ENCODE results near the gene BYSL.

The BYSL gene

DNA sequence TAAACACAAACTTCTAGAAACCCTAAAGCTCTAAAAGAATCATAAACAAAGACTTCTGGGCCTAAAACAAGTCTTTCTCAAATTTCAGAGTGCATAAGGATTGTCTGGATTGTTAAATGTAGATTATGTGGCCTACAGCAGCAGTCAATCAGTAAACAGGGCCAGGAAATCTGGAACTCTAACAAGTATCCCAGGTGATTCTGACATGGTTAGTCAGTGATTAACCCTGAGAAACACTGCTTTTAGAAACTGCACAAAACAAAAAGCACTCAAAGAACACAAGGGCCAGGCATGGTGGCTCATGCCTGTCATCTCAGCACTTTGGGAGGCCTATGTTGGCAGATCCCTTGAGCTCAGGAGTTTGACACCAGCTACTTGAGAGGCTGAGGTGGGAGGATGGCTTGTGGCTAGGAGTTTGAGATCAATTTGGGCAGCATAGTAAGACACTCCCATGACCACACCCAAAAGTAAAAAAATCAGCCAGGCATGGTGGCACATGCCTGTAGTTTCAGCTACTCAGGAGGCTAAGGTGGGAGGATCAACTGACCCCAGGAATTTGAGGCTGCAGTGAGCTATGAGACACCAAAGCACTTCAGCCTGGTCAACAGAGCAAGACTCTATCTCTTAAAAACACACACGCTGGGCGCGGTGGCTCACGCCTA is 6.3 kb upstream of the BYSL start:
- no peak for DNase-seq

DNA sequence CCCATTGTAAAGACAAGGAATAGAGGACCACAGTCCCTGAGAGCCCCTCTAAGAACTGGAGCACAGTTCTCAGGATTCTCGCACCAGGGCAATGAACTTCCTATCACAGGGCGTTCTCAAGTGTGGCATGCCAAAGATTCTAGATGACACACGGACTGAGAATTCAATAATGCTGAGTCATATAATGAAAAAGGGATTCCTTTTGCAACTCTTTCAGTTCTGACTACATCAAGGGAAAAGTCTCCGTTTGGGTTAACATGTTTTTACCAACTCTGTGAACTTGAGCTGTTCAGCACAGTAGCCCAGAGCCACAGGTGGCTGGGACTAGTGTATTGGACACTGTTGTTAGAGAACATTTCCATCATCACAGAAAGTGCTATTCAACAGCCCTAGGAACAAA is 3.8 kb upstream of the BYSL start:
- no peak for DNase-seq

DNA sequence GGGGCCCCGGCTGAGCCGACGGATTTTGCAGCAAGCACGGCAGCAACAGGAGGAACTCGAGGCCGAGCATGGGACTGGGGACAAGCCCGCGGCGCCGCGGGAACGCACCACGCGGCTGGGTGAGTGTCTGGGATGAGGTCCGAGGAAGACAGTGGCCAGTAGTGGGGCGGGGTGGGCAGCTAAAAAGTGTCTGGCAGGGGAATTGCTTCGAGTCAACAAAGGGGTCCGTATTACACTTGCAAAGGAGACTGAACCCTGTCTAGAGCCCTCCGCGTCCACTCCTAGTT is 356 bp downstream of the BYSL start:
- no peak for DNase-seq

DNA sequence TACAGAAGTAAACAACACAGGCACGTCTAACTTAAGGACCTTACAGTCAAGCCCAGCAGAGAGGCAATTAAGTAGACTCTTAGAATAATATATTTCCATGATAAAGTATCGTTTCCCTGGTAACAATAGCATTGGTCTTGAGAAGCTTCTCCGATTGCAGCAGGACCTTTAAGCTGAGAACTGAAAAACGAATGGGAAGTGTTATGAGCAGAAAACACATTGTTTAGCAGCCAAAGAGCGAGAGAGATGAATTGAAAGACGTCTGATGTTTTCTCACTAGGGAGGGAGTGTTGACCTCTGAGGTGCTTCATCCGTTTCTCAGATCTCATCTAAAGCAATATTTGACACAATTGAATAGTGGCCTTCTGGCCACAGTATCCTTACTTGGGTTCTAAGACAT is 855 bp downstream of the BYSL start:
- no peak for DNase-seq

DNA sequence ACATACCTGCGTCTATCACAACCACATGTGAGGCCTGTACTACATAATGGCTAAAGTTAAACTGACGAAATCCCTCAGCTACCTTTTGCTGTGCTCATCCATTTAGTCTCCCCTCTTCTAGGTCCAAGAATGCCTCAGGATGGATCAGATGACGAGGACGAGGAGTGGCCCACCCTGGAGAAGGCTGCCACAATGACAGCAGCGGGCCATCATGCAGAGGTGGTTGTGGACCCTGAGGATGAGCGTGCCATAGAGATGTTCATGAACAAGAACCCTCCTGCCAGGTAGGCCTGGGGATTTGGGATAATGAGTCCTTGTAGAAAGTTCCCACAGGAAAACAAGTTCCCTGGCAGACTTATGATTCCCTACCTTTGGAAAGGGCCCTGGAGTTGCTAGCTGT is 6.0 kb downstream of the BYSL start:
- no peak for DNase-seq

DNA sequence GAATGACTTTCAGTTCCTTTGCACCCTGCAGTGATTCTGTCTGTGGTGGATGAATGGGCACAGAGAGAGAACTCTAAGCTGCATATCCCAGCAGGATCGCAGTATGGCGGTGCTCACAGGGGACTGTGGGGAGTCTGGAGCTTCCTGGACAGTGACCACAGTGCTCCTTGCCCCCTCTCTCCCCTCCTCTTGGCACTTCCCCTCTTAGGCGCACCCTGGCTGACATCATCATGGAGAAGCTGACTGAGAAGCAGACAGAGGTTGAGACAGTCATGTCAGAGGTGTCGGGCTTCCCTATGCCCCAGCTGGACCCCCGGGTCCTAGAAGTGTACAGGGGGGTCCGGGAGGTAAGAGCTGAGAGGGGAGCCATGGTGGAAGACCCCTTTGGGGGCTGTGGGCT is 8.6 kb downstream of the BYSL start:
- DNase-seq: no peak

DNA sequence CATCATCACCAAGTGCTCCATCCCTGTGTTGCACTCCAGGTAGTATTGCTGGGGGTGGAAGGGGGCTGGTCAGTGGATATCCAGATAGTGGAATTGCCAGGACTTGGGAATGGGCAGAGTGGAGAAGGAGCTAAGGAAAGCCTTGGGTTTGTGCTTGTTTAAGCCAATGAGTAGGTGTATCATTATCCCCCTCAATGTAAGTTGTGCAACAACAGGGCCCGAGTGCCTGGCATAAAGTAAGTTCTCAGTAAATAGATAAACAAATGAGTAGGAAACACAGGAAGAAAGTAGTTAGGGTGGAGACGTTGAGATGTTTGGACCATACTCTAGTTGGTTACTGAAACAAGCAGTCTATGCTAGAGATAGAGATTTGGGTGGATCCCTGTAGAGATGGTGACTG is 10.5 kb downstream of the BYSL start:
- DNase-seq: no peak

DNA sequence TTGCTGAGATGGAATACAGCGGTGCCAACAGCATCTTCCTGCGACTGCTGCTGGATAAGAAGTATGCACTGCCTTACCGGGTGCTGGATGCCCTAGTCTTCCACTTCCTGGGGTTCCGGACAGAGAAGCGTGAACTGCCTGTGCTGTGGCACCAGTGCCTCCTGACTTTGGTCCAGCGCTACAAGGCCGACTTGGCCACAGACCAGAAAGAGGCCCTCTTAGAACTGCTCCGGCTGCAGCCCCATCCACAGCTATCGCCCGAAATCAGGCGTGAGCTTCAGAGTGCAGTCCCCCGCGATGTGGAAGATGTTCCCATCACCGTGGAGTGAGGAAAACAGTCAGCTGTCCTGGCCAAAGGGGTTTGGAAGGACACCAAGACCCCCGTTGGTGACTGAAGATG is 11.1 kb downstream of the BYSL start:
- no peak for DNase-seq

DNA sequence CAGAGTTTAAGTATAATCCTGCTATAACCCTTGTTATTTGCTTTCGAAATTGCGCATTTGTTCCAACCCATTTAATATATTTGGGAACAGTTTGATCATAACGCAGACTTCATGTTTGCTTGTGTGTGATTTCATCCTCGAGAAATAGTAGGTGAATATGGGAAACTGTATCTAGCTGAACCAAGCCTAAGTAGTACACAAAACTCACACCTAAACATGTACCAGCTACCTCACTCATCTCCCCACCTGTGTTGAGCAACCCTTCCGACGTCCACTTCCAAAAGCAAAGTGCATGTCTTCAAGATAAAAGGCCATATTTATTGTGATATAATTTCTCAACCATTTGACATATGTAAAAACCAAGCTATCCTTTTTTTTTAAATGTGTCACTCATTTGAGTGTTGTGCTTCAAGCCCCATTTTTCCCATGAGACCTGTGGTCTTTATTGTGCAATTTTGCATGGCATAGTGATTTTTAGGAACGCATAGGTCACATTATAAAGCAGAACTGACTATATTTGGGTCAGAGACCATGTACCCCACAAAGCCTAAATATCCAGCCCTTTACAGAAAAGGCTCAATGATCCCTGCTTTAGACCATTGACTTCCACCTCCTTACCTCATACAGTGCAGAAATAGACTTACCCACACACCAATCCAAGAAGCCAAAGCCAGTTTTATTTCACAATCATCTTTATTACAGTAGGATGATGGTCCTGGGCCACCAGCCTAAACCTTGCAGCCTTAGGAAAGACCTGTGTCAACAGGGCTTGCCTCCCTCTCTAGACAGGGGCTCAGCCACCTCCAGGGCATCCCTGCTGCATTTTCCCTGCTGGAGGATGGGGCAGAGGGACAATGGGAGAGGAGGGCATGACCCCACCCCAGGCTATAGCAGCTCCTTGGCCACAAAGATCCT is 13.2 kb downstream of the BYSL start:
- no peak for DNase-seq

DNA sequence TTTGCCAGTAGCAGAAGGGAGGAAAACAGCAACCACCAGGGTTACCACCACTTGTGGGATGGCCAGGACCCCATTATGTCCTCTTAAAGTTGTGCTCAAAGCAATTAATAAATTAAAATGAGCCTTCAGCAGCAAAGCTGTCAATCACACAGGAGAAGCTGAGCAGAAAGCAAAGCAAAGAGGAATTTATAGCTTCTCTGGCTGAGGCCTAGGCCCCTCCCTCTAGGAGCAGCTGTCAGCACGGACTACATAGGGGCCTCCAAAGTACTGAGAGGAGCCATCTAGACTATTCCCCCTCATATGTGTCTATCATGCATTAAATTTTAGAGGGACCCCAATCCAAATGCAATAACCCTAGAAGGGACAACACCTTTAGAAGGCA is 13.9 kb downstream of the BYSL start:
- no peak for DNase-seq

DNA sequence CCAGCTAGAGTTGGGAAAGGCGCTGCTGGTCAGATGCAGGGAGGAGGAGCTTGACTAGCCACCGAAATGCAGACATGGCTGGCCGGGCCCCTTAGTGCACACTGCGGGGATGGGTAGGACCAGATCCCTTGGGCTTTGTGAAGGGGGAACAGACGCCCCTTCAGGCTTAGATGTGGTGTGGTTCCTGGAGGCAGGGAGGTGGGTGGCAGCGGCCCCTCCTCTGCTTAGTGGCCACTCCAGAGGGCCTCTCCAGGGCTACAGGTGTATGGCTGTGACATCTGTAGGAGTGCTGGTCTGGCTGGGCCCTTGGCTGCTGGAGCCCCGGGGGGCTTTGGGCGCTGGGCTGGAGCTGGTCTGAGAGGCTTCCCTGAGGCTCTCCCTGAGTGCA is 14.4 kb downstream of the BYSL start:
- no peak for DNase-seq

DNA sequence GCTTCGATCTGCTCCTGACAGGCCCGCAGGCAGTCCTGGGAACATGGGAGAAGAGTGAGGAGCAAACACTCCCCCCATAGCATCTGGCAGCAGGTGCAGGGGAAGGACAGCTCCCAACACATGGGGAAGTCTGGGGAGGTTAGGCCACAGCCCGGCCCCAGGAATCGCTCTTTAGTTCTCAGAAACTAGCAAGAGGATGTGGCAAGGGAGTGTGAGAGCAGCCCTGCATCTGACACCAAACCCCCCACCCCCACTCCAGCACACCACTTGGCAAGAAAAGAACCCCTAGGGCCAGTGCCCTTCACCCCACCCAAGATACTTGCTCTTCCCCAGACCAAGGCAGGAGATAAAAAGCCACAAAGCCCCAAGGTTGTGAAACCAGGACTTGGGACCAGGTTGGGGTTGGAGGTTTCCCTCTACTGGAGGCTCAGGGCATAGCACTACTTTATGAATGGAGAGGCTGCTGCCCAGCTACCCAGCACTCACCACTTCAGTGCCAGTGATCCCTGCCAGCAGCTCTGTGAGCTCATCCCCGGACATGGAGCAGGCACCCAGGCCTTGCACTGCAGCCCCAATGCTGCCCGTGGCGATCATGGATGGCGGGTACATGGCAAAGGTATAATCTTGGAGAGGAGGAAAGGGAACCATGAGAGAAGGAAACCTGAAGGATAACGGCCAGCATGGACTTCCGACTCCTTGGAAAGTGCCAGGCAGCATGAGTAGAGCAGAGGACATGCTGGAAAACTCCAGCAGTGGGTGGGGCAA is 15.0 kb downstream of the BYSL start:
- peak; percentile 54 for DNase-seq

DNA sequence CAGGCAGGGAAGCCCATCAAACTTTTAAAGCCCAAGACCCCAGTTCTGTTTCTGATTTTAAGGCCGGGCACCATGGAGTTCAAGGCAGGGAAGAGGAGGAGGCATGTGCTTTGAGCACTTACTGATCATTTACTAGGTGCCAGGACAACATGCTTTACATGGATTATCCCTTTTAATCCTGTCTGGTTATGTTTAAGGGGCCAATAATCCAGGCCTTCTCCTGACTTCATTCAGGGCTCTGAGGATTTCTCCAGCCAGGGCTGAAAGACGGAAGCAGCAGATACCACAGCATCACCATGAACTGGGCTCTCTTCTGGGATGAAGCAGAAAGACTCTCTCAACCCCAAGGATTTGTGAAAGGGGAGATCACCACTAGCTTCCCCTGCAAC is 16.2 kb downstream of the BYSL start:
- no peak for DNase-seq

DNA sequence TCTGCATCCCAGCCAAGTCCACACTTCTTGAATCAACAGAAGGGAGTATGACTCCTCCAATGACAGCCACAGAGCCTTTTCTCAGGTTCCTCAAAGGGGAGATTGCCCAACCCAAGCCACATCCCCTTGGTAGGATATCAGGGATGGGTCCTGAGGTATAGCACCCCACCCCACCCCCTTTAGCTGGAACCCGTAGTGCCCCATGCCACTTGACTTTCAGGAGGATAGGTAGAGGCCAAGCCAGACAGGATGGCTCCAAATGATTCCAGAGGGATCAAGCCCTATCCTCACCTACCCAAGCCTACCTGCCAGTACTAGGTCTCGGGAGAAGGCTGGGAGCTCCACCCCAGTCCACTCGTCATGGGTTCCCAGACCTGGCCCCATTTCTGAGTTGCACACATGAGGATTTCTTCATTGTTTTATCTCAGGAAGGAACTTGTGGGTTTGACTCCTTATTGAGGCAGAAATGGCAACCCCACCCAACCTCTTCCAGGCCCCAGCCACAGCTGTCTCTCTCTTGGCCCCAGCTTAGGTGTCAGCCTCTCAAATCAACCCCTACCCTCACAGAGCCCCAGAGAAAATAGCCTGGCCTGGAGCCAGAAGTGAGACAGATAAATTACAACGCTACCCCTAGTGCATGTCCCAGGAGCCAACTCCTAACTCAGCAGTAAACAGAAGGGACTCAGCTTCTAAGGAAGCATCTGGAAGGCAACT is 16.7 kb downstream of the BYSL start:
- no peak for DNase-seq

DNA sequence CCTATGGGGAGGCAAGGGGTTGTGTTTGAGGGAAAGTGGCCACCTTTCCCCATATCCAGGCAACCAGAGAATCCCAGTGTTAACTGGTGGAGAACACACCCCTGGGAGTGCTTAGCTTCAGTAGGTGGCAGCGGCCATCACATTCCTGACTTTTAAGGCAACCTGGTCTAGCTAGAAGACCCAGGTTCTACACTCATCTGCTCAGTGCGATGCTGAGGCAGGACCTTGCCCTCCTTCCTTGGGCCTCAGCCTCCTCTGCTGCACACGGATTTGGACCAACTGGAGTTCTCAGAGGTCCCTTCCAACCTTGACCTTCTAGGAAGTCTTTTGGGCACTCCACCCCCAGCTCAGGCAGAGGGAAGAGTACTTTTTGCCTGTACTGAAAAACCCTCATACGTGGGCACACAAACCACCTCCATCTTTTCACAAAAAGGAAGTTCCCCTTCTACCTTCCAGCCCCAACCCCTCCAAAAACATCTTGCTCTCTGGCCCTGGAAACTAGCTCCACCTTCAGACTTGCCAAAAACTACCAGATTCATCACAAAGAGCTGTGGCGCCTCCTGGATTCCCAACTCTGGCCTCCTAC is 17.4 kb downstream of the BYSL start:
- no peak for DNase-seq

DNA sequence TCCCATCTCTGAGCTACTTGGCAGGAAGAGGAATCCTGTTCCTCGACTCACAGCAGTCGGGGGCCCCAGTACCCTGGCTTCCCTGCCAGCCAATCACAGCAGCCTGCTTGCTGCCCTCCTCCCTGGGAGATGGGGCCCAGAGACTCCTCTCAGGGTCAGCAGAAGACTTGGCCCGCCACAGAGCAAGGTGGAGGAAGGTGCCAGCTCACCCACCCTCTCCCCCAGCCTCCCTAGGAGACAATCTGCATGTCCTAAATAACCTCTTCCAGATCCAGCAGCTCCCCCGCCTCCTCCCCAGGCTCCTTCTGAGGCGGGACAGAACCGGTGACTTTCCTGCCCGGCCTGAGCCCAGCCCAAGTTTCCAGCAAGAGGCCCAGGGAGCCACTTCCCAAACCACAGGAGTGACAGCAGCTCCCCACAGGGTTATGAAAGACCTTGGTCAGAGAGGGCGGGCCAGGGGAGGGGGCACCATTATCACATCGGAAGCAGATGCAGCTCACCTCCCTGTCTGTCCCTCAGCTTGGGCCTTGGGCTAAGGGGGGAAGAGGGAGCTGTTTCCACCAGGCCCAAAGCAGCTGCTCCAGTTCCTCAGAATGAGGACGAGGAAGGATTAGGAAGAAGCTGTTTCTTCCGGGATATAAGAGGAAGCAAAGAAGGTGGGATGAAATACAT is 18.0 kb downstream of the BYSL start:
- DNase-seq: no peak

DNA sequence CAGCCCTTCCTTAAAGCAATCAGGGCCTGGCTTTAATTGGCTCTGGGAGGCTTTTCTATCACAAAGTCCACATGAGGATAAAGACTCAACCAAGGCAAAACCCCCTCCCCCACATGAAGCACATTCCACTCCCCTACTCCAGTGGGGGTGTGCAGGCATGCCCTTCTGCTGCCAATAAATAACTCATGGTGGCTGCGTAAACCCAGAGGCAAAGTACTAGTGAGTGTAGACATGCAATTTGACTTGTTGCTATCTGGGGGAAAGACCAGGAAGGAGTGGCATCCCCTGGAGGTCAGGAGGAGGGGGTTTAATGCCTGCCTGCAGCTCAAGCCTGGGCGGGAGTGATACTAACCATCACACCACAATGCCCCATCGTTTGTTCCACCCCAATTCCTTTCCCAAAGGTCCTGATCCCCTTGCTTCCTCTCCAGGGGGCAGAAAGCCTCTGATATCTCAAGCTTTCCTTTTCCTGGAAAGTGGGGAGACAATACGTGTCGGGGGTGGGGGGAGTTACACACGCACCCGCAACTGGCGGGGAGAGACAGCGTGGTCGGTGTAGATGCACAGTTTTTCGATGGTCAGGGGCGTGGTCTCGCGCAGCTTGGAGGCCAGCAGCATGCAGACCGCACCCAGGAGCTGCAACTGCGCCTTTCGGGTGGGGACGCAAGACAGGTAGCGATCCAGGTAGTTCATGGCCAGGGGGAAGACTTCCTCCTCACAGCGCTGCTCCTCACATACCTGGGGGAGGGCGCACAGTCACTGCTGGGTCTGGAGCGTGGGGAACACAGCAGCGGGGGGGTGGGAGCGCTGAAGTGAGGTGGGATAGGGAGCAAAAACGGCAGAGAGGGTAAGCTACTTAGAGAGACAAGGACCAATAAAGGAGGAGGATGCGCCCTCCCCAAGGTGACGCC is 18.8 kb downstream of the BYSL start:
- DNase-seq: no peak

DNA sequence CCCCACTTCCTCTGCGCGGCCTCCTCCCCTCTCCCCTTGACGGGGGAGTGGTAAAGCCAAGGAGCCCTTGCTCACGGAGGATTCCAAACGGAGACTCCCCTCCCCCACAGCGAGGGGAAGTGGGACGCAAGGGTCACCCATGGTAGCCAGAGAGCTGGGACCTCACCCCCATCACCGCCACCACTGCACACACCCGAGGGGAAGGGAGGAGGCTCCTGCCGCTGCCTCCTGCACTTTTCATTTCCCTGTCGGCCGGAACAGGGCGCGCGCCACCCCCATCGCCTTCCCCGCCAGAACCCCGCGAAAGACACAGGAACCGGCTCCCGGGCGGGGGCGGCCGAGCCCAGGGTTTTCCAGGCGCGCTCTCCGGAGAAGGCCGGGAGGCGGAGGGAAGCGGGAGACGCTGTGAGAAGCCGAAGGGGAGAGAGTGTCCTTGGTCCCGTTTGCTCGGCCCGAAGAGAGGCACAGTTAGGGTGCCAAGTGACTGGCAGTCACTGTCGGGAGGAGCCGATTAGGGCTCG is 19.5 kb downstream of the BYSL start:
- DNase-seq: peak; percentile 33

DNA sequence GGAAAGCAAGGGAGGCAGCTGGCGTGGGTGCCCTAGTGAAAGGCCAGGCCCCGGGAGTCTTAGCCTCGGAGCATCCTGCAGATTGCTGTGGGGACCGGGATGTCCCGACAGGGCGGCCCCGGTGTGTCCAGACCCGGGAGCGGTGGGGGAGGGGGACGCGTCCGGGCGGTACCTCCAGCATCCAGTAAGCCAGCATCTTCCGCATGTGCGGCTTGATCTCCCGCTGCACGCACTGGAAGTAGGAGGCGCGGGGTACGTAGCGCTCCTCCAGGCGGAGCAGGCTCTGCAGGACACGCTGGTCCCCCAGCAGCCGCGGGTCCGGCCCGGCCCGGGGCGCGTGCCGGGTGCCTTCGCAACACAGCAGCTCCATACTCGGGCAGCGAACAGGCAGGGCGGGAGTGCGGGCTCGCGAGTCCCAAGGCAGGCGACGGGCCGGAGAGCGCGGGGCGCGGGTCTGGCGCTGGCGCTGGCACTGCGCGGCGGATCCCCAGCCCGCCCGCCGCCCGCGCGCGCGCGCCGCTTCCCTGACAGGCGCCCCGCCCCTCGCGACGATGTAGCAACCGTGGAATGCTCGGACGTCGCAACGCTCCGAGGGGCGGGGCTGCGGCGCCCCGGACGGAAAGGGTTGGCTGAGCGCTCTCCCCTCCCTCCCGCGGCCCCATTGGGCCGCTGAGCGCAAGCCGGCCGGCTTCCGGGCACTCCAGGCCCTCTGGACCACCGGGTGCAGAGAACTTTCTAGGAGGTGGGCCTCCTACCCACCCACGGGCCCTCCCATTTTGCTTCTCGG is 20.2 kb downstream of the BYSL start, which contains the start of gene CCND3:
Gene CCND3, minus strand, starts transcription at position 529 of the 787 bp plus-strand sequence. Its CDS starts 159 bp downstream, at position 370.
- DNase-seq: peak; percentile 91

Data from NCI-H1105 treated with DMSO at 0.1 percent for 48 hours (cell line).